Measurements from ENCODE around the gene RBMX. TPM values are rescaled to one million over a fixed set of nuclear protein-coding genes. Genes with fewer than 3 reads are reported as not detected.
"Not testable (repeated sequence)": the region's sequence is repeated elsewhere in the genome, so short reads cannot be mapped to it uniquely, and the experiment has no call there.

RBMX gene
- polyA plus RNA-seq, 3 donors = 438 to 514 (median 471) TPM

- DNase-seq (ENCODE audit: low read depth in 3 of 3, low spot score in 2 of 3) = no peak
Observed at GRCh38 chrX:136879001-136879687, 1.4 kb downstream of the RBMX start.

GRCh38 chrX:136878423-136878822, 2.1 kb downstream of the RBMX start:
- DNase-seq (ENCODE audit: low read depth in 3 of 3, low spot score in 2 of 3) = no peak

- not testable (repeated sequence) for DNase-seq (ENCODE audit: low read depth in 3 of 3, low spot score in 2 of 3)
Observed at GRCh38 chrX:136874114-136874513, 6.4 kb downstream of the RBMX start.

GRCh38 chrX:136873210-136873609, 7.3 kb downstream of the RBMX start:
- not testable (repeated sequence) for DNase-seq (ENCODE audit: low read depth in 3 of 3, low spot score in 2 of 3)

- DNase-seq (ENCODE audit: low read depth in 3 of 3, low spot score in 2 of 3) = no peak
Observed at GRCh38 chrX:136872091-136872700, 8.3 kb downstream of the RBMX start.

- no peak for DNase-seq (ENCODE audit: low read depth in 3 of 3, low spot score in 2 of 3)
Observed at GRCh38 chrX:136870064-136870463, 10.5 kb downstream of the RBMX start.

GRCh38 chrX:136868283-136869055, 12.1 kb downstream of the RBMX start:
- DNase-seq (ENCODE audit: low read depth in 3 of 3, low spot score in 2 of 3) = no peak

- no peak for DNase-seq (ENCODE audit: low read depth in 3 of 3, low spot score in 2 of 3)
Observed at GRCh38 chrX:136867518-136867917, 13.0 kb downstream of the RBMX start.

GRCh38 chrX:136867096-136867491, 13.4 kb downstream of the RBMX start:
- DNase-seq (ENCODE audit: low read depth in 3 of 3, low spot score in 2 of 3) = no peak

- DNase-seq (ENCODE audit: low read depth in 3 of 3, low spot score in 2 of 3) = no peak
Observed at GRCh38 chrX:136866337-136867095, 14.0 kb downstream of the RBMX start.

GRCh38 chrX:136865270-136866158, 15.0 kb downstream of the RBMX start:
- DNase-seq (ENCODE audit: low read depth in 3 of 3, low spot score in 2 of 3) = no peak

GRCh38 chrX:136863826-136864225, 16.7 kb downstream of the RBMX start:
- no peak for DNase-seq (ENCODE audit: low read depth in 3 of 3, low spot score in 2 of 3)

GRCh38 chrX:136862546-136862945, 18.0 kb downstream of the RBMX start:
- no peak for DNase-seq (ENCODE audit: low read depth in 3 of 3, low spot score in 2 of 3)

- DNase-seq (ENCODE audit: low read depth in 3 of 3, low spot score in 2 of 3) = no peak
Observed at GRCh38 chrX:136861877-136862276, 18.6 kb downstream of the RBMX start.

GRCh38 chrX:136858007-136858756, 22.3 kb downstream of the RBMX start:
- DNase-seq (ENCODE audit: low read depth in 3 of 3, low spot score in 2 of 3) = no peak

GRCh38 chrX:136856551-136856950, 24.0 kb downstream of the RBMX start:
- DNase-seq (ENCODE audit: low read depth in 3 of 3, low spot score in 2 of 3) = no peak

GRCh38 chrX:136856050-136856449, 24.5 kb downstream of the RBMX start:
- no peak for DNase-seq (ENCODE audit: low read depth in 3 of 3, low spot score in 2 of 3)

GRCh38 chrX:136851526-136851925, 29.0 kb downstream of the RBMX start:
- DNase-seq (ENCODE audit: low read depth in 3 of 3, low spot score in 2 of 3) = no peak

GRCh38 chrX:136850441-136851175, 29.9 kb downstream of the RBMX start:
- no peak for DNase-seq (ENCODE audit: low read depth in 3 of 3, low spot score in 2 of 3)

All from right renal cortex interstitium (tissue), 3 donors.